GM12878 (cell line): ENCODE results near the gene DSE. TPM values are rescaled to one million over a fixed set of nuclear protein-coding genes. Genes with fewer than 3 reads are reported as not detected.
"Not testable (repeated sequence)": the region's sequence is repeated elsewhere in the genome, so short reads cannot be mapped to it uniquely, and the experiment has no call there.

Source experiments
- ATAC-seq: fragments of 200-7000 bp; cut with Tn5 transposase; 3 replicates; pipeline ENCODE4 v1.9.1; 2020; ENCODE audit warnings: mild to moderate bottlenecking, moderate library complexity
- BruUV-seq: library from RNA; stranded (reverse); fragments of 400-500 nt; replicated peaks from 2 replicates; lab custom pipeline; 2021; lab: Mats Ljungman, UMichigan
- CTCF ChIA-PET: fragments of 300-600 bp; sonication (Branson Sonifier 250); formaldehyde crosslinking; extraction: SDS; loops from one replicate; lab custom pipeline; 2021; ENCODE audit warnings: inconsistent platforms; lab: Yijun Ruan, JAX
- POLR2A ChIA-PET: fragments of 350-600 bp; formaldehyde crosslinking; extraction: SDS; loops from one replicate; lab custom pipeline; 2021; ENCODE audit warnings: inconsistent platforms; lab: Charles Lee
- RAD21 ChIA-PET: fragments of 300-600 bp; sonication (Branson Sonifier 250); formaldehyde crosslinking; loops from one replicate; lab custom pipeline; 2023; ENCODE audit warnings: antibody characterized with exemption; ENCODE audit not compliant: unreplicated experiment; lab: Charles Lee
- SMC1A ChIA-PET: fragments of 300-600 bp; sonication (Branson Sonifier 250); formaldehyde crosslinking; loops from one replicate; lab custom pipeline; 2023; ENCODE audit not compliant: unreplicated experiment, uncharacterized antibody; lab: Charles Lee
- DNase-seq: peaks from one replicate; pipeline ENCODE4 v3.0.0-alpha.2; 2011; ENCODE audit warnings: low read depth, low spot score
- FAIRE-seq: peaks from 3 replicates; lab custom pipeline; 2011; peaks lifted over from hg19 to GRCh38; lab: Jason Lieb, UNC
- H2AFZ ChIP-seq: 2 replicates; pipeline ENCODE4 v1.6.0; 2011; ENCODE audit warnings: low read depth, low read length, control low read depth; ENCODE audit not compliant: control insufficient read depth
- H3K27ac ChIP-seq: 2 replicates; pipeline ENCODE4 v1.5.1; 2011; ENCODE audit warnings: control low read depth; ENCODE audit not compliant: control insufficient read depth, insufficient read depth
- H3K27me3 ChIP-seq, 2 experiments: replicated peaks in 1 of 2; 2 replicates each; pipeline versions ENCODE4 v1.6.0 to v1.6.1; 2011; ENCODE audit warnings: low read length in 1 of 2; ENCODE audit not compliant: control insufficient read depth in 2 of 2, insufficient read depth in 2 of 2
- H3K36me3 ChIP-seq, 2 experiments: 2 replicates each; pipeline ENCODE4 v1.5.1; 2011; ENCODE audit warnings: low read length in 1 of 2; ENCODE audit not compliant: control insufficient read depth in 2 of 2, insufficient read depth in 2 of 2
- H3K4me1 ChIP-seq: 2 replicates; pipeline ENCODE4 v1.6.1; 2011; ENCODE audit warnings: mild to moderate bottlenecking, low read length, moderate library complexity, mixed read lengths; ENCODE audit not compliant: control insufficient read depth, insufficient read depth
- H3K4me2 ChIP-seq: 2 replicates; pipeline ENCODE4 v1.6.0; 2011; ENCODE audit warnings: control low read depth; ENCODE audit not compliant: control insufficient read depth, insufficient read depth
- H3K4me3 ChIP-seq: fragments of 200-600 bp; sonication (generic); 2 replicates; pipeline ENCODE4 v1.5.1; 2016
- H3K79me2 ChIP-seq: 2 replicates; pipeline ENCODE4 v1.6.0; 2011; ENCODE audit warnings: low read length; ENCODE audit not compliant: control insufficient read depth, insufficient read depth
- H3K9ac ChIP-seq: 2 replicates; pipeline ENCODE4 v1.8.0; 2011; ENCODE audit warnings: low read length, control low read depth, mixed read lengths; ENCODE audit not compliant: control insufficient read depth, insufficient read depth
- H3K9me3 ChIP-seq: replicated peaks from 3 replicates; pipeline ENCODE4 v1.5.1; 2011; ENCODE audit warnings: mild to moderate bottlenecking, low read length; ENCODE audit not compliant: control insufficient read depth, insufficient read depth
- H4K20me1 ChIP-seq: 2 replicates; pipeline ENCODE4 v1.6.0; 2011; ENCODE audit not compliant: control insufficient read depth, insufficient read depth
- BACH1 ChIP-seq: fragments of 450-650 bp; IDR thresholded peaks from 2 replicates; pipeline ENCODE4 v1.6.1; 2017; ENCODE audit warnings: mild to moderate bottlenecking, borderline replicate concordance
- CEBPB ChIP-seq, 2 experiments: fragments of 150-350 bp in 1 of 2; IDR thresholded peaks; 2 replicates each; pipeline ENCODE4 v1.6.1; 2012 to 2014; ENCODE audit warnings: low read depth in 2 of 2, low read length in 2 of 2, borderline replicate concordance in 1 of 2, inconsistent platforms in 1 of 2
- EED ChIP-seq: sonication (generic); IDR thresholded peaks from 2 replicates; pipeline ENCODE4 v1.6.1; 2016; ENCODE audit warnings: antibody characterized with exemption, low read depth
- EP300 ChIP-seq, 2 experiments: fragments of 150-350 bp in 1 of 2; IDR thresholded peaks; 2 replicates each; pipeline ENCODE4 v1.6.1; 2011 to 2012; ENCODE audit warnings: low read depth in 2 of 2, low read length in 2 of 2, borderline replicate concordance in 1 of 2, improper control_type of control experiment in 1 of 2, inconsistent platforms in 1 of 2; ENCODE audit not compliant: control insufficient read depth in 1 of 2
- GABPA ChIP-seq: IDR thresholded peaks from 2 replicates; pipeline ENCODE4 v1.6.1; 2014; ENCODE audit warnings: antibody characterized with exemption, low read depth, mild to moderate bottlenecking, inconsistent platforms
- HDGF ChIP-seq: fragments of 450-650 bp; IDR thresholded peaks from 2 replicates; pipeline ENCODE4 v1.6.1; 2016; ENCODE audit warnings: antibody characterized with exemption
- IRF3 ChIP-seq: fragments of 450-650 bp; IDR thresholded peaks from 2 replicates; pipeline ENCODE4 v1.6.1; 2014; ENCODE audit warnings: mild to moderate bottlenecking
- TAF1 ChIP-seq: IDR thresholded peaks from 2 replicates; pipeline ENCODE4 v1.6.1; 2011; ENCODE audit warnings: mild to moderate bottlenecking, low read depth, low read length, borderline replicate concordance
- YY1 ChIP-seq: IDR thresholded peaks from 2 replicates; pipeline ENCODE4 v1.6.1; 2011; ENCODE audit warnings: low read depth, mild to moderate bottlenecking, low read length
- ZNF687 ChIP-seq: fragments of 450-650 bp; IDR thresholded peaks from 2 replicates; pipeline ENCODE4 v1.6.1; 2017; ENCODE audit warnings: mild to moderate bottlenecking, moderate library complexity
- ZSCAN29 ChIP-seq: fragments of 450-650 bp; IDR thresholded peaks from 2 replicates; pipeline ENCODE4 v1.6.1; 2017; ENCODE audit warnings: mild to moderate bottlenecking, moderate library complexity
- WGBS: methylation state at CpG from one replicate; pipeline ENCODE4 v1.1.6; 2016; ENCODE audit warnings: low lambda C conversion rate; ENCODE audit not compliant: insufficient replicate concordance, insufficient coverage; ENCODE audit errors: missing lambda C conversion rate; 5-methylcytosine and 5-hydroxymethylcytosine counted together
- in situ Hi-C: fragments of 300-500 bp; cut with MboI; formaldehyde crosslinking; loops from 9 replicates; pipeline ENCODE4 v1.14.3; 2018; ENCODE audit warnings: mixed read lengths
- intact Hi-C: fragments of 100-400 bp; cut with micrococcal nuclease; formaldehyde crosslinking; loops from one replicate; pipeline ENCODE4 v1.14.2; 2022; ENCODE audit not compliant: unreplicated experiment
- polyA plus RNA-seq, 11 experiments: library from polyadenylated mRNA; depleted of rRNA in 4 of 11; unstranded in 6 of 11; stranded (reverse) in 5 of 11; fragments of >200 nt; fragmentation: Nextera tagmentation in 4 of 11; fragmentation: Illumina TruSeq in 1 of 11; extraction: Ambion mirVana in 4 of 11; extraction: Trizol in 1 of 11; gene quantifications; 1 replicate in 1 of 11; 2 replicates in 10 of 11; pipeline versions ENCODE4 v1.2.1 to v1.2.3, GENCODE V29; 2011 to 2016; ENCODE audit warnings: inconsistent platforms in 2 of 11, missing spikeins in 2 of 11, low read depth in 1 of 11
- total RNA-seq, 4 experiments: library from RNA; depleted of rRNA in 3 of 4; stranded (reverse); fragments of >200 nt in 3 of 4; fragmentation: Illumina TruSeq in 1 of 4; extraction: Trizol in 1 of 4; gene quantifications; 2 replicates each; pipeline versions ENCODE4 v1.2.1 to v1.2.3, GENCODE V29; 2013 to 2021

The DSE gene
- total and polyA plus RNA-seq, 10 of the 15 experiments (the other 5 are each of a cell fraction or from before 2014, with no cell fraction given) = 12.6 to 76.4 (median 43.0) TPM

GRCh38 chr6:116338943-116339342 is 31.8 kb upstream of the DSE start:
- no peaks in the 10 kb centered on the region for H3K4me1 ChIP-seq
- ATAC-seq (no peak), DNase-seq (no peak), FAIRE-seq (no peak)
- in situ Hi-C loops = no loop called here
- intact Hi-C loops = no loop called here
- no peaks in the 10 kb centered on the region for H3K79me2 ChIP-seq
- RAD21 ChIA-PET = no interaction called here
- SMC1A ChIA-PET = interaction anchor here (0.6 kb wide), 1 partner anchor 20 kb away, joined by 3 read pairs; no protein-coding TSS in a partner anchor
- H4K20me1 ChIP-seq = no peaks in the 10 kb centered on the region
- H3K36me3 ChIP-seq = no peaks in the 10 kb centered on the region
- 73% methylated on average over 2 of the region's 2 CpGs for WGBS
- POLR2A ChIA-PET = no interaction called here
- no peaks in the 10 kb centered on the region; the same call in 2 of the 3 replicates for H3K9me3 ChIP-seq
- H3K27ac ChIP-seq = no peak overlapping the region
- no peak overlapping the region for H3K9ac ChIP-seq
- no peak overlapping the region for H2AFZ ChIP-seq
- CTCF ChIA-PET = interaction anchor here (1.1 to 1.2 kb wide), 2 partner anchors 20 to 106 kb away, joined by 3 read pairs; no protein-coding TSS in a partner anchor
- H3K4me2 ChIP-seq = no peak overlapping the region
- no peak overlapping the region for H3K4me3 ChIP-seq
- BruUV-seq = no TSS peak
- TF ChIP-seq TAF1 (no peak), BACH1 (no peak), HDGF (no peak), ZSCAN29 (no peak), CEBPB (IDR thresholded peaks at IDR 0.05; ENCODE audit: borderline replicate concordance in 1 of 2, low read depth in 2 of 2, low read length in 2 of 2) (no peak), EED (no peak), ZNF687 (no peak), GABPA (no peak), IRF3 (no peak), YY1 (no peak), EP300 (IDR thresholded peaks at IDR 0.05; ENCODE audit: borderline replicate concordance in 1 of 2, control insufficient read depth in 1 of 2, low read depth in 2 of 2, low read length in 2 of 2) (no peak)
- no peaks in the 10 kb centered on the region for H3K27me3 ChIP-seq

DNA sequence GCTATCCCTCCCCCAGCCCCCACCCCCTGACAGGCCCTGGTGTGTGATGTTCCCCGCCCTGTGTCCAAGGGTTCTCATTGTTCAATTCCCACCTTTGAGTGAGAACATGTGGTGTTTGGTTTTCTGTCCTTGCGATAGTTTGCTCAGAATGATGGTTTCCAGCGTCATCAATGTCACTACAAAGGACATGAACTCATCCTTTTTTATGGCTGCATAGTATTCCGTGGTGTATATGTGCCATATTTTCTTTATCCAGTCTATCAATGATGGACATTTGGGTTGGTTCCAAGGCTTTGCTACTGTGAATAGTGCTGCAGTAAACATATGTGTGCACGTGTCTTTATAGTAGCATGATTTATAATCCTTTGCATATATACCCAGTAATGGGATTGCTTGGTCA is 30.1 kb upstream of the DSE start:
- intact Hi-C loops, in situ Hi-C loops, SMC1A ChIA-PET, H3K79me2 ChIP-seq, H3K4me2 ChIP-seq, H3K4me3 ChIP-seq, H3K36me3 ChIP-seq, RAD21 ChIA-PET, H2AFZ ChIP-seq, H4K20me1 ChIP-seq, FAIRE-seq, DNase-seq, BruUV-seq, H3K9me3 ChIP-seq, POLR2A ChIA-PET, H3K9ac ChIP-seq, H3K27ac ChIP-seq, H3K27me3 ChIP-seq, H3K4me1 ChIP-seq, ATAC-seq: not testable (repeated sequence)
- CTCF ChIA-PET = interaction anchor here (1.3 kb wide), 1 partner anchor 23 kb away, joined by 3 read pairs; no protein-coding TSS in a partner anchor
- WGBS = 58% methylated on average over 5 of the region's 5 CpGs
